T47D (cell line): ENCODE results near the gene PHTF2.
"Not testable (repeated sequence)": the region's sequence is repeated elsewhere in the genome, so short reads cannot be mapped to it uniquely, and the experiment has no call there.

Experiments used
- DNase-seq, 2 experiments: peaks; one replicate each; pipeline versions ENCODE4 v3.0.0 to v3.0.0-alpha.2; 2011 to 2012; ENCODE audit warnings: low read depth in 1 of 2, low spot score in 1 of 2
- JUND ChIP-seq: IDR thresholded peaks from 2 replicates; pipeline ENCODE4 v1.6.1; 2012; ENCODE audit warnings: low read depth
- in situ Hi-C: cut with HindIII; loops from 2 replicates; pipeline ENCODE4 v1.10.0; 2016; ENCODE audit warnings: low sequenced_read_pairs, low pct_unique_long_range_greater_than_20kb

The PHTF2 gene

GRCh38 chr7:77843194-77843593, 44.6 kb downstream of the PHTF2 start:
- no peak for DNase-seq
- in situ Hi-C loops, result no loop called here
- TF ChIP-seq JUND, result no peak

- in situ Hi-C loops, result no loop called here
- DNase-seq, result no peak
- TF ChIP-seq JUND, result no peak
These were observed 47.9 kb downstream of the PHTF2 start for GRCh38 chr7:77846317-77847092.

GRCh38 chr7:77855371-77856083, 57.0 kb downstream of the PHTF2 start:
- in situ Hi-C loops, result no loop called here
- no peak for DNase-seq
- TF ChIP-seq JUND, result no peak

GRCh38 chr7:77858278-77858677, 59.7 kb downstream of the PHTF2 start:
- TF ChIP-seq JUND, result no peak
- in situ Hi-C loops, result no loop called here
- no peak for DNase-seq

- TF ChIP-seq JUND, result no peak
- in situ Hi-C loops, result no loop called here
- no peak for DNase-seq
These were observed 60.8 kb downstream of the PHTF2 start for GRCh38 chr7:77859343-77859742.

GRCh38 chr7:77862691-77863090, 64.1 kb downstream of the PHTF2 start:
- in situ Hi-C loops, result no loop called here
- no peak for DNase-seq
- TF ChIP-seq JUND, result no peak

GRCh38 chr7:77863860-77864259, 65.3 kb downstream of the PHTF2 start:
- TF ChIP-seq JUND, result no peak
- in situ Hi-C loops, result no loop called here
- DNase-seq, result no peak

- DNase-seq, result no peak
- in situ Hi-C loops, result no loop called here
- no peak for TF ChIP-seq JUND
These were observed 67.8 kb downstream of the PHTF2 start for GRCh38 chr7:77866370-77866769.

- DNase-seq, result peak; percentile 21 to 25
- in situ Hi-C loops, result no loop called here
- no peak for TF ChIP-seq JUND
These were observed 68.4 kb downstream of the PHTF2 start for GRCh38 chr7:77866786-77867536.

- DNase-seq, result no peak
- no peak for TF ChIP-seq JUND
- in situ Hi-C loops, result no loop called here
These were observed 68.9 kb downstream of the PHTF2 start for GRCh38 chr7:77867537-77867865.

- in situ Hi-C loops, DNase-seq: not testable (repeated sequence)
These were observed 73.7 kb downstream of the PHTF2 start for GRCh38 chr7:77872256-77872655.

- DNase-seq, in situ Hi-C loops: not testable (repeated sequence)
These were observed 75.1 kb downstream of the PHTF2 start for GRCh38 chr7:77873416-77874327.

GRCh38 chr7:77877791-77878190, 79.2 kb downstream of the PHTF2 start:
- in situ Hi-C loops, result no loop called here
- TF ChIP-seq JUND, result no peak
- no peak for DNase-seq
